Stimulated activated naive CD8-positive, alpha-beta T cell treated with anti-CD3 and anti-CD28 coated beads, Interleukin-15, amount 100 ng/mL, for 72 hours (primary cell): ENCODE measurements around the gene SPATA1.
A peak's percentile ranks its signal among the peaks of the same experiment; 100 is the strongest.

Experiments
- ATAC-seq: fragments of 150-1000 bp; cut with Tn5 transposase; 2 replicates; pipeline ENCODE4 v1.10.0; 2021; ENCODE audit warnings: mild to moderate bottlenecking, moderate library complexity
- DNase-seq, 2 donors: peaks; one replicate each; pipeline ENCODE4 v3.0.0; 2021 to 2022
- H3K27ac Mint-ChIP-seq, 2 donors: one replicate each; pipeline ENCODE4 v1.8.0; 2022; ENCODE audit warnings: mild to moderate bottlenecking in 2 of 2, mixed read lengths in 2 of 2, moderate library complexity in 2 of 2
- H3K27me3 Mint-ChIP-seq: one replicate; pipeline ENCODE4 v1.8.0; 2022; ENCODE audit warnings: mixed read lengths
- H3K4me1 Mint-ChIP-seq: one replicate; pipeline ENCODE4 v1.8.0; 2022; ENCODE audit warnings: mild to moderate bottlenecking, mixed read lengths
- H3K4me3 Mint-ChIP-seq, 2 donors: one replicate each; pipeline ENCODE4 v1.8.0; 2022; ENCODE audit warnings: mild to moderate bottlenecking in 2 of 2, mixed read lengths in 2 of 2, moderate library complexity in 1 of 2
- H3K9me3 Mint-ChIP-seq, 2 donors: one replicate each; pipeline ENCODE4 v1.8.0; 2022; ENCODE audit warnings: mixed read lengths in 2 of 2

SPATA1 gene

DNA sequence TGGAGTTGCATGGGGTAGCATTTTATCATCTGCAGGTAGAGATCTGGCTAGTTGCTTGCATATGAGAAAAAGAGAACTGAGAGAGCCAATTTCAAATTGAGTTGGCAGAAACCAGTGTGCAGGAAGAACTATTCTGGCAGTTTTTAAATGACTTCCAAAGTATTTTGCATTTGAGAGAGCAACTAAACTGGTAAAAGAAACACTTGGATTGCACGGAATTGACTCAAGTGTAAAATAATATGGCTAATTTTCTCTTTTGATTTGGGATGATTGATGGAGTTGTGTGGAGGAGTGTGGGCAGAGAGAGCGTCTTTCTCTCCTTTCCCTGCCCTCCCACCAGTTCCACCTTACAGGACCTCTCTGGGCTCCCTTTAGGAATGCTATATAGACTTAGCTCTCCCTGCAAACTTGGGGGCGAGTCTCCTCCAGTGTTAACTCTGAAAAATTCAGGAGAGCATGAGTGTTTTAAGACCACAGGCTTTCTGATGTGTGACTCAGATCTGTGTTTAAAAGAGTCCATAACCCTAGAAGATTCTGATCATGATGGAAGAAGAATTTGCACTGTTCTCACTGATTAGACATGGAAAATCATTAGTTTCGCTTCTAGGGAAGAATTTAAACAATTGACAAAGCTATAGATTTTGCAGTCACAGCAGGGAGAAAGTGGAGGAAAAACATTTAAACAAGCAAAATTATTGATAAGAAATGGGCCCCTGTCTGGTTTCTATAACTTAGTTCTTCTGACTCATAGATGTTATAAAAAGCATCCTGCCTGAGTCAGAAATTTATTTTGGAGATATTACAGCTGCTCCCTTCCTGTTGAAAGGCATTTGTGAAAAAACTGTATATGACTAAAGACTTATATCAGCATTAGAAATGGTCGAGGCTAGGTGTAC, 92.9 kb downstream of the SPATA1 start:
- DNase-seq (no peak), ATAC-seq (peak; percentile 85)
- peaks cover 26% of the 10 kb centered on the region for H3K4me1 Mint-ChIP-seq
- peaks cover 10 to 11% of the 10 kb centered on the region in 2 donors for H3K9me3 Mint-ChIP-seq
- H3K4me3 Mint-ChIP-seq = peak overlapping the region; percentile 6 to 45
- no peaks in the 10 kb centered on the region for H3K27me3 Mint-ChIP-seq
- H3K27ac Mint-ChIP-seq = peak overlapping the region; percentile 86 to 88

DNA sequence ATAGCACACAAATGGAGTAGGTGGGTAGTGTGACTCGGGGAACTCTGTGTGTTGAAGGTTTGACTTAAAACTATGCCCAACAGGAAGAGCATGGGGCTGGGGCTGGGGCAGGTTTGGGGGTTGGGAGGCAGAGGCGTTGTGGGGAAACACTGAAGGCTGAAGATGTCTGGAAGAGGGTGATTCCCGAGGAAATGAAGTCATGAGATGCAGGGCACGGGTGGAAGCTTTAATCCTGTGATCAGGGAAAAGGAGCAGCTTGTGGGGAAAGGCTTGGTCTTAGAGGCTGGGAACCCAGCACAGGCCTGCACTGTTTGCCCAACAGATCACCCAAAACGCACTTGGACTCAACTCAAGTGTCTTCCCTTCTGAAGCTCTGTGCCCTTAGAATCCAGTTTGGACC, 94.6 kb downstream of the SPATA1 start:
- Mint-ChIP-seq H3K27ac (peak overlapping the region in 1 of 2 donors; percentile 27), H3K4me3 (no peak overlapping the region), H3K27me3 (no peaks in the 10 kb centered on the region), H3K9me3 (peaks cover 21 to 28% of the 10 kb centered on the region in 2 donors), H3K4me1 (peaks cover 26% of the 10 kb centered on the region)
- no peak for ATAC-seq
- DNase-seq = no peak

DNA sequence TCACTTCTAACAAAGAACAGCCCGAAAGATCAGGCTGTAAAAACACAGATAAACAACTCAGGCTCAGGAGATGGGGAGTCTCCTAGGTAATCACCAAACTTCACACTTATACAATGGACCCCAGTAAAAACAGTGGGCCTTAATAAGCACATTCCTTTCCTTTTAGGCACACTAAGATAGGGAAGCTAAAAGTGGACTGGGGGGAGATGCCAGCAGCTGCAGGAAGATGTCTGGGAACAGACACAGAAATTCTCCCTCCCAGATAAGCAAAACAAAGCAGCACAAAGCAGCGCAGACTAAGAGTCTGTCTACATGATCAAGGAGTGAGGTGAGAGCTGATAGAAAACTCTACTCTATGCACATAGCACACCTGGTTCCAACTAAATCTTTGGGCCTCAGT, 97.0 kb downstream of the SPATA1 start:
- no peak overlapping the region for H3K4me3 Mint-ChIP-seq
- peaks cover 26% of the 10 kb centered on the region for H3K4me1 Mint-ChIP-seq
- no peak for DNase-seq
- H3K9me3 Mint-ChIP-seq = peaks cover 30 to 41% of the 10 kb centered on the region in 2 donors
- H3K27ac Mint-ChIP-seq = no peak overlapping the region
- no peaks in the 10 kb centered on the region for H3K27me3 Mint-ChIP-seq
- no peak for ATAC-seq

DNA sequence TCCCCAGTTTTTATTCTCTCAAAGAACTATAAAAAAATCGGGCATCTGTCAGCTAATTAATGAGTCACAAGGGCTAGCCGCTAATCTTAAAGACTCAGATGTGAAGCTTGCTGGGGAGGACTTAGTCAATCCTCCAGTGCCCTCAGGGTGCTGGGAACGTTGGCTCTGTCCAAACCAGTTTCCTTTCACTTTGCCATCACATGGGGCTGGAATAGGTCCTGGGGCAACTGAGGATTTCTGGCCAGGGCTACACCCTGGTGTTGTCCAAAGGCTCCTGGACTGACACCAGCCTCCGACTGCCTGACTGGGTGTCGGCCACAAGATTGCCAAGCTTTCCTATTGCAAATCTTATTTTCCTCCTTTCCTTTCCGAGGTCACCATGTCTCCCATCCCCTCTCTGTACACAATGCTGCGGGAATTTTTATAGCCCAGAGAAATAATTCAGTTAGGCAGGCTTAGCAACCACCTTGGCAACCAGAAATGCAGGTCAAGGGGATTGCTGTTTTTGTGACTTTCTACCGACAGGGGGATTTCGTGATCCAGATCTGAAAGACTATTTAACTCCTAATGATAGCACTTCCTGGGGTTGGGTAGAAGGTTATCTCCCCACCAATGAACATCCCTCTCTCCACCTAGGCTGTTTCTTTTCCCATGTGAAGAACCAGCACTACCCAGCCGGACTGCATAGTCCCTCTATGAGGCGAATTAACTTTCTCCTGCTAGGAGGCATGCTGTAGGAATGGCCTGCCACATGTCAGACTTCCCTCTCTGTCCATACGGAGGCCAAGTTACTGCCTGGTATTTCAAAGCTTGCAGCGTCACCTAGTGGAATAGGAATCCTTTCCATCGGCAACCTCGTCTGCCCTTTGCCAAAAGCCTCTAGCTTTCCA, 98.0 kb downstream of the SPATA1 start:
- Mint-ChIP-seq H3K9me3 (peaks cover 30 to 41% of the 10 kb centered on the region in 2 donors), H3K27me3 (no peaks in the 10 kb centered on the region), H3K27ac (no peak overlapping the region), H3K4me1 (peaks cover 17% of the 10 kb centered on the region), H3K4me3 (no peak overlapping the region)
- ATAC-seq = no peak
- no peak for DNase-seq

GRCh38 chr1:84605157-84605556, 99.0 kb downstream of the SPATA1 start:
- H3K27ac Mint-ChIP-seq = no peak overlapping the region
- H3K27me3 Mint-ChIP-seq = no peaks in the 10 kb centered on the region
- peaks cover 25 to 41% of the 10 kb centered on the region in 2 donors for H3K9me3 Mint-ChIP-seq
- H3K4me1 Mint-ChIP-seq = peaks cover 7% of the 10 kb centered on the region
- ATAC-seq = no peak
- DNase-seq = no peak
- no peak overlapping the region for H3K4me3 Mint-ChIP-seq

DNA sequence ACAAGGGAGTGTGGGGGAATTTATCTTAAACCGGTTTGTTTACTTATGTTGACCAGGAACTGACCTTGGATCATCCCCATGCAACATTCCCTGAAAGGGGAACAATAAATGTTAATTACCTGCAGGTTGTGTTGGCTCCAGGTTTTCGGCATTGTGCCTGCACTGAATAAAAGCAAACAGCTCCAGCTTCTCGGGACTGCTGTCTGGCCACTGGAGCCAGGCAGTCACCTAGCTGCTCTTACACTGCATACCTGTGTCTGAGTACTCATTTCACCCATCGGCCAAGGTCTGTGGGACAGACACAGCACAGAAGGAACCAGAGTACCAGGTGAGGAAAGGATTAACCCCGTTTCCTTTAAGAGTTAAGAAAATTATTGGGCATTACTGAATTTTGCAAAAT, 100.8 kb downstream of the SPATA1 start:
- H3K4me1 Mint-ChIP-seq = peaks cover 11% of the 10 kb centered on the region
- H3K9me3 Mint-ChIP-seq = peaks cover 31 to 46% of the 10 kb centered on the region in 2 donors
- H3K27ac Mint-ChIP-seq = no peak overlapping the region
- ATAC-seq (no peak), DNase-seq (no peak)
- no peaks in the 10 kb centered on the region for H3K27me3 Mint-ChIP-seq
- H3K4me3 Mint-ChIP-seq = no peak overlapping the region

DNA sequence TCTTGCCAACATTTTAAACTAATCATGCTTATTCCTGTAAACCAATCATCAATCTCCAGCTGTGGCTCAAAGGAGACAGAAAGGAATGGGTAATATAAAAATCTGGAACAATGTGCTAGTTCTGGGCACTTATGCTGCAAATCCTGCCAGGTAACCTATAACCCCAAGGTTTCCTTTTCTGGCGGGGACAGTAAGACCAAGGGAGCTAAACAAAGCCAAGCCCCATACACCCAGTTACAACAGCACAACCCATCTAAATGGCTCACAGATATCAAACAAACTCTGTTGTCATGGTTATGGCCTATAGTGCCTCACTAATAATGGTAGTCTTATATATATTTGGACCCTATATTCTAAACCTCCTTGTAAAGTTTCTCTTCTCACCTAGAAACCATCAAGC, 104.9 kb downstream of the SPATA1 start:
- H3K27me3 Mint-ChIP-seq = no peaks in the 10 kb centered on the region
- peaks cover 18% of the 10 kb centered on the region for H3K4me1 Mint-ChIP-seq
- H3K4me3 Mint-ChIP-seq = peak overlapping the region; percentile 23 to 52
- H3K9me3 Mint-ChIP-seq = peaks cover 26 to 33% of the 10 kb centered on the region in 2 donors
- DNase-seq = no peak
- no peak for ATAC-seq
- peak overlapping the region in 1 of 2 donors; percentile 86 for H3K27ac Mint-ChIP-seq

- Mint-ChIP-seq H3K27me3 (no peaks in the 10 kb centered on the region), H3K9me3 (peaks cover 21 to 26% of the 10 kb centered on the region in 2 donors), H3K27ac (peak overlapping the region; percentile 41 to 86), H3K4me3 (peak overlapping the region; percentile 23 to 52), H3K4me1 (peaks cover 18% of the 10 kb centered on the region)
- DNase-seq (no peak), ATAC-seq (peak; percentile 50)
These were observed 105.6 kb downstream of the SPATA1 start for GRCh38 chr1:84611796-84612195.

DNA sequence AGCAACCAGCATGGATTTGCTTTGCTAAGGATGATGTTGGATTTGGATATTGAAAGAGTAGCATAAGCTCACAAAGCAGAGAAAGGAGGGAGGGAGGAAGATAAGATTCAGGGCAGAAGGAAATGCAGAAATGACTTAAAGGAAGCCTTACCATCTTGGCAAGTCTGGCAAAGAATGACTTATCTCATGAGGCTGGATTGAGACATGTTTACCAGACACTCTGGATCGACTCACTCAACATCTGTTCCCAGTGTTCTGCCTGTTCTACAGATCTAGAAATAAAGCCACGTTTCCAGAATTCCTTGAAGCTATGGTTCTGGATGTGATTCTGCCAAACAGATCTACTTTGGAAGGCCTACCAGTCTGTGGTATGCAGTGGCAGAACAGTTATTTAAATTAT, 106.8 kb downstream of the SPATA1 start:
- ATAC-seq (no peak), DNase-seq (no peak)
- peaks cover 18% of the 10 kb centered on the region for H3K4me1 Mint-ChIP-seq
- peaks cover 20 to 24% of the 10 kb centered on the region in 2 donors for H3K9me3 Mint-ChIP-seq
- H3K27me3 Mint-ChIP-seq = no peaks in the 10 kb centered on the region
- H3K4me3 Mint-ChIP-seq = no peak overlapping the region
- H3K27ac Mint-ChIP-seq = no peak overlapping the region

GRCh38 chr1:84613887-84614286, 107.7 kb downstream of the SPATA1 start:
- DNase-seq (no peak), ATAC-seq (no peak)
- Mint-ChIP-seq H3K9me3 (peaks cover 20 to 24% of the 10 kb centered on the region in 2 donors), H3K27me3 (no peaks in the 10 kb centered on the region), H3K27ac (no peak overlapping the region), H3K4me1 (peaks cover 18% of the 10 kb centered on the region), H3K4me3 (no peak overlapping the region)

- H3K27ac Mint-ChIP-seq = no peak overlapping the region
- no peak overlapping the region for H3K4me3 Mint-ChIP-seq
- ATAC-seq (no peak), DNase-seq (no peak)
- no peaks in the 10 kb centered on the region for H3K27me3 Mint-ChIP-seq
- H3K4me1 Mint-ChIP-seq = peaks cover 35% of the 10 kb centered on the region
- peaks cover 17 to 20% of the 10 kb centered on the region in 2 donors for H3K9me3 Mint-ChIP-seq
These were observed 109.6 kb downstream of the SPATA1 start for GRCh38 chr1:84615790-84616189.
